RPMI8226 (cell line): ENCODE data around the gene CCDC121.

ENCODE experiments used
- DNase-seq: peaks from one replicate; pipeline ENCODE4 v3.0.0-alpha.2; 2015

Gene CCDC121, protein sequence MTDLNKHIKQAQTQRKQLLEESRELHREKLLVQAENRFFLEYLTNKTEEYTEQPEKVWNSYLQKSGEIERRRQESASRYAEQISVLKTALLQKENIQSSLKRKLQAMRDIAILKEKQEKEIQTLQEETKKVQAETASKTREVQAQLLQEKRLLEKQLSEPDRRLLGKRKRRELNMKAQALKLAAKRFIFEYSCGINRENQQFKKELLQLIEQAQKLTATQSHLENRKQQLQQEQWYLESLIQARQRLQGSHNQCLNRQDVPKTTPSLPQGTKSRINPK

DNA sequence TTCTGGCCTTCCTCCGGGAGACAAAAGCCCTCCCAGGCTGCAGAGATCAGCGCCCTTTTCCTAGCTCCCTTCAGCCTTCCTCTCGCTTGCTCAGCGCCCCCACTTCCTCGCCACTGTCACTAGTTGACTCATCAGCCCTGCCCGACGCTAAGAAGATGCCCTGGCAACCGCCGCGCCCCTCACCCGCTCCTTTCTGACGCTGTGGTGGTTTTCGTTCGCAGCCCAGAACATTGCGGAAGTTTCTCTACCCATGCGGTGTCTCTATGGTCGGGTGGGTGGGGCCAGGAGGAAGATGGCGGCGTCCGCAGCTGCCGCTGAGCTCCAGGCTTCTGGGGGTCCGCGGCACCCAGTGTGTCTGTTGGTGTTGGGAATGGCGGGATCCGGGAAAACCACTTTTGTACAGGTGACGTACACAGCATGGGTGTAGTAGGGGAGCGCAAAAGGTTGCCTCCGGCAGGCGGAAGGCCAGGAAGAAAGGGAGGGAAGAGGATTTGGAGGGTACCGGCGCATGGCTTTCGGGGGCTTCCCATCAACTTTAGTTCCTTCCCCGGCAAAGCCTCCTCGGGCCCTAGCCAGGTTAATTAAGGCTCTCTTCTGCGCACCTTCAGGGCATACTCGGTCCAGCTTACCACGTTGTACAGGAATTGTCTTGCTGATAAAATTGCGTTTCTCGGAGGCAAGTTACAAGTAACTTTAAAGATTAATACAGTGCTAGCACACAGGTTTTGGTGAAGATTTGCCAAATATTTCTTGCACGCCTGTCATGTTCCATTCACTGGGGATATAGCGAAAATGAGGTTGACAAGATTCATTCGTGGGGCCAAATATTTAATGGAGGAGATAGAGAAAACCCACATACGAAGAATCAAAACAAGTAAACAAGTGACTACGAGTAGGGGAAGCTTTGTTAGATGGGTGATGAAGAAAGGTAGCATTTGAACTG, at the start of gene CCDC121, which contains the start of gene GPN1:
Gene CCDC121 (minus strand): TSS at position 246 of the 943 bp plus-strand sequence. CDS start 1,213 bp downstream, outside the sequence.
Gene GPN1 (plus strand): TSS at position 284 of the 943 bp plus-strand sequence. CDS start 9 bp downstream, at position 293.
- peak; percentile 93 for DNase-seq

DNA sequence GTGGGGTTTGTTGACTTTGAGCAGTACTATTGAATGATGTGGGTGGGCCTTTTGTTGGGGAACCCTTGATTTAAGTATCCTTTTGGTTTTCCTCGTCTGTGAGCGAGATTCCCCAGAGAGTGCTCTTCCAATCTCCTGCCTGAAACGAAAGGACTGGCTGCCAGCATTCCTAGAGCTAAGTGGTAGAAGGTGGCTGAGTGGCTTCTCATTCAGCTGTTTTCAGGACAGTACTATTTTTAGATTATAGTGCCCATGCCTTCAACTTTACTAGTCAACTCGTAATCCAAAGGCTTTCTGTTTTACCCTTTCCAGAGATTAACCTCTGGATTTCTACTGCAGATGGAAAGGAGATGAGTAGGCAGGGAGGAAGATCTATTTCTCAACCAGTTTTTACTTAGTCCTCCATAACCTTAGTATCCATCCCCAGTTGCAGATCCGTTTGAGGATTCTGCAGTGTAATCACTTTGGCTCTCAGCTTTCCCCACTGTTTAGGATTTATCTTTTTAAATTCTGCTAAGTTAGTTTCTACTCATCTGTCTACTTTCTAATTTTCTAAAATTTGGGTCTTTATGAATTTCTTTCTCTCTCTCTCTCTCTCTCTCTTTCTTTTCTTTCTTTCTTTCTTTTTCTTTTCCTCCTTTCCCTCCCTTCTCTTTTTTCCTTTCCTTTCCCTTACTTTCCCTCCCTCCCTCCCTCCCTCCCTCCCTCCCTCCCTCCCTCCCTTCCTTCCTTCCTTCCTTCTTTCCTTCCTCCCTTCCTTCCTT, 44.1 kb upstream of the CCDC121 start:
- DNase-seq: no peak

DNA sequence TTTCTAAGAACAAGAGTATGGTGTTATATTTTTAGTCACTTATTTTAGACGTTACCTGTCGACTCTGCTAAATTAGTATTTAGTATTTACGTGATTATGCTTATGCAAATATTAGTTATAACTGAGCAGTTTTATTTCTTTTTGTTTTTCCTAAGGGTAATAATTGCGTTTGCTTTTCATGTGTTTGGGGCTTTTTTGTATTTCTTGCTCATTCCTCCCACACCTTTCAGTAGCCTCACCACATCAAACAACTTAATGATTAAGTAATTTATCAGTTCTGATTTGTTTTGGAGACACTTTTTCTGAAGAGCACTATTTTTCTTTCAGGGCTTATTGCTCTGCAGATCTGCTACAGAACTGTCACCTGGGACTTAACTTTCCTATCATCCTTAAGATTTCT, 42.4 kb upstream of the CCDC121 start:
- no peak for DNase-seq

DNA sequence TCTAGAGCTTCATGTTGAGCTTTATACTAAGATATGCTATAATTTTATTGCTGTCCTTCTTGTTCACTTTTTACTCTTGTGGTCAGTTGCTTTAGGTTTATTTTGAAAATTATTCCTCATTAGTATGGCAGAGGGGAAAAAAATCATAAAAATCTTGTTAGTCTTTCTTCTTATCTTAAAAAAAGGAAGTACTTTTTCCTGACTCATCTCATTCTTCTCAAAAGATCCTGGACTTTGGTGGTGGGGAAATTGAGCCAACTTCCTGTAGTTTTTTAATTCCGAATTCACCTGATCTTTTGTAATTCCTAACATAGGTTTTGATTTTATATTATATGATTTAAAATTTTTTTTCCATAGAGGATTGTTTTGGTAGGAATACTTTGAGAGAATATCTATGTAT, 38.6 kb upstream of the CCDC121 start:
- DNase-seq: no peak

DNA sequence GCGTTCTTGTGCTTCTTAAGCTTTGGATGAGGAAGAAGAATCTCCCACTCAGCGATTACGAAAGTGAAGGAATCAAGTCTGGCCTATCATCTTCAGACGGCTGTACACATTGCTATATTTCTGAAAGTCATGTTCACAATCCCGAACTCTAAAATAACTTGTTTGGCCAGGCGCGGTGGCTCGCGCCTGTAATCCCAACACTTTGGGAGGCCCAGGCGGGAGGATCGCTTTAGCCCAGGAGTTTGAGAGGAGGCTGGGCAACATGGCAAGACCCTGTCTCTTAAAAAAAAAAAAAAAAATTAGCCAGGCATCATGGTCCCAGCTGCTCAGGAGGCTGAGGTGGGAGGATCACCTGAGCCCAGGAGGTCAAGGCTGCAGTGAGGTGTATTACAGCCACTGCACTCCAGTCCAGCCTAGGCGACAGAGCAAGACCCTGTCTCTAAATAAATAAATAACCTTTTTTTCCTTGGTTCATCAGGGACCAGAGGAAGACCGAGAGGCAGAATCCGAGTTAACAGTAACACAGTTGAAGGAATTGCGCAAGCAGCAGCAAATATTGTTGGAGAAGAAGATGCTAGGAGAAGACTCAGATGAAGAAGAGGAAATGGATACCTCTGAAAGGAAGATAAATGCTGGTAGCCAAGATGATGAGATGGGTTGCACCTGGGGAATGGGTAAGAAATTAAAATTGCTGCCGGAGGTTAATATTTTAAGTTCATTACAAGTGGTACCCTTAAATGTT, 36.0 kb upstream of the CCDC121 start:
- no peak for DNase-seq

DNA sequence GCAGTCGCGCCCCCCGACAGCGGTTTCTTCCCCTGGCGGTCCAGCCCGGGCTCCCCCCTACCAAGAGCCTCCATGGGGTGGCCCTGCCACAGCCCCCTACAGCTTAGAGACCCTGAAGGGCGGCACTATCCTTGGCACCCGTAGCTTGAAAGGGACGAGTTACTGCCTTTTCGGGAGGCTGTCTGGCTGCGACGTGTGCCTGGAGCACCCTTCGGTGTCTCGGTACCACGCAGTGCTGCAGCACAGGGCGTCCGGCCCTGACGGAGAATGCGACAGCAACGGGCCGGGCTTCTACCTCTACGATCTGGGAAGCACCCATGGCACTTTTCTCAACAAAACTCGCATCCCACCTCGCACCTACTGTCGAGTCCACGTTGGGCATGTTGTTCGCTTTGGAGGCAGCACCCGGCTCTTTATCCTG, 35.4 kb upstream of the CCDC121 start:
- peak; percentile 7 for DNase-seq

DNA sequence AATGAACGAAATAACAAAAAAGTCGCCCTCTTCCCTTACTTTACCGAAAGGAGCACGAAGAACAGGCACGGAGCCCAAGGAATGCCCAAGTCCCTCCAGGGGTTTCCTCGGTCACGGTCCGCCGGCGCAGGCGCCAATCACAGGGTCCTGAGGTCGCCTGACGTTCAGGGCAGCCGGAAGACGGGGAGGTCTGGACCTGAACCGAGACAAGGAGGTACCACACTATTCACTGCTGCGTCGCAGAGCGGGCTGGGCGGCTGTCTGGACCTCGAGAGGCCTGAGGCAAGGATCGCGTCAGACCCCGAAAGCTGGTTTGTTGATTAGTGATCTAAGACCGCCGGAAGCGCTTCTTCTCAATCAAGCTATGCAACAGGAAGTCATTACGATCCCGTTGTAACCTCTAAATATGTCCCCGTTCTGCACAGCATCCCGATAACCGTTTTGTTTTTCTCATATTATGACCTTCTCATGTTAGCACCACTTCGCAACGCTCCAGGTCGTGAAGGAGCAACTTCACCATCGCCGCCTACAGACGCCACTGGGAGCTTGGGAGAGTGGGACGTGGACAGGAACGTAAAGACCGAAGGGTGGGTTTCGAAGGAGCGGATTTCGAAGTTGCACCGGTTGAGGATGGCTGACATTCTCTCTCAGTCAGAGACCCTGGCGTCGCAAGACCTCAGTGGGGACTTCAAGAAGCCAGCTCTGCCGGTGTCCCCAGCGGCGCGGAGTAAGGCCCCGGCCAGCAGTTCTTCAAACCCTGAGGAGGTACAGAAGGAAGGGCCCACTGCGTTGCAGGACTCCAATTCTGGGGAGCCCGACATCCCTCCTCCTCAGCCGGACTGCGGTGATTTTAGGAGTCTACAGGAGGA, 34.7 kb upstream of the CCDC121 start, which contains the start of the genes SLC4A1AP and SUPT7L:
Gene SLC4A1AP (plus strand): TSS at position 605 of the 869 bp plus-strand sequence. CDS start 26 bp downstream, at position 631.
Gene SUPT7L (minus strand): TSS at position 330 of the 869 bp plus-strand sequence. CDS start 1,422 bp downstream, outside the sequence.
- peak; percentile 76 for DNase-seq

DNA sequence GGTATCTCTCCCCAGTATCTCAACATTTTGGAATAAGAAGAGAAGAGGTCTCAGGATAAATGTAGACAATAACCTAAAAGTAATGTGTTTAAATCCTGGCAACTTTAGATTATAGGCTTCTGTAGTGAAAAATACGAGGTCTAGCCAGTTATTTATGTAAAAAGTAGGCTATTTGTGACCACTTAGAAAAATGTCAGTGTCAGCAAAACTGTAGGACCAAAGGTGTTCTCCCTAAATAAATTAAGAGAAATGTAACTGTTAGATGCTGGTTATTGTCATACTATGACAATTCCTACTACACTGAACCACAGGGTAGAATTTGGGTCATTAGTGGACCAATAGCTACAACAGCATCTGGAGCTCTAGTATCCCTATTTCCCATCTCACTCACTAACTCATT, 32.6 kb upstream of the CCDC121 start:
- DNase-seq: no peak

DNA sequence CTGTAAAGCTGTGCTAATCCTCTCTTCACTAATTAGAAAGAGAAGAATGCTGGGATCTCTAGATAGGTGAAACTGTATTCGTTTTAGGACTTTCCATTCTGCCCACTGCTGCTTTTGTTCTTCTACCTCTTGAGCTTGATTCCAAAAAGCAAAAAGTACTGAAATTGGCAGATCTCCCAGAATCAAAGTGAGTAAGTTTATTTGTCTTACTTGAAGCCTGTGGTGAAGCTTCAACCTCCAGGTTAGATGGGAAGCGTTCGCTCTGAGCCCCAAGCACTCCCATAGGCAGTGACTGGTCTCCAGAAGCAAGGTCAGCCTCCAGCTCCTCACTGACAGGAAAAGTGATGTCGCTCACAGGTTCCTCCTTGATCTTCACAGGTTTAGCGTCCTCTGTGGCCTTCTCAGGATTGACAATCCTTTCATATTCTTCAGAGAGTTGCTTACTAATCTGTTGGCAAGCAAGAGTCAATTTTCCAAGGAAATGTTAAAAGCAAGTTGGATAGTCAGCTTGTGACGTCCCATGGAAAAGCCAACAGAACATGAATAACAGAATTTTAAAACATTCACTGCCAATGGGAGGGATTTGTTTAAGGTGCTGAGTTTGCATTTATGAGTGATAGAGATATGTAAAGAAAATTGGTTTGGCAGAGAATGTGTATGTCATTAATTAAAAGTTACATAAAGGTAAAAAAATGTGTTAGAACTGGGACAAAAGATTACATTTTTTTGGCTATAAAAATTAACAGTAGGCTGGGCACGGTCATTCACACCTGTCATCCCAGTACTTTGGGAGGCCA, 26.5 kb upstream of the CCDC121 start:
- DNase-seq: no peak

DNA sequence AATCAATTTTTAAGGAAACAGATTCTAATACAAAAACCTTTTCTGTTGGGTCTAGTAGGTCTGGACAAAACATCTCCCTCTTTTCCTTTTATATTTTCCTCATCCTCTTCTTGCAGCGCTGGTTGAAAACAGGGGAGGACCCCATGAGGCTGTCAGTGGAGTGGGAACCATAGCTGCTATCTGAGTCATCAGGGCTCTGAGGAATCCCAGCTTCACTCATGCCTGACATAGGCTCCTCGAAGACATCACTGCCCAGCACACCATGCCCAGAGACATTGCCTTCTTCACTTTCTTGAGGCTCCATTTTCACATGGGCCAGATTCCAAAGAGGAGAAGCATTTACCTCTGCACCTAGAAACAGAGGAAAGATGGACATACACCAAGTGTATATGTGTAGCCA, 24.6 kb upstream of the CCDC121 start:
- DNase-seq: no peak

DNA sequence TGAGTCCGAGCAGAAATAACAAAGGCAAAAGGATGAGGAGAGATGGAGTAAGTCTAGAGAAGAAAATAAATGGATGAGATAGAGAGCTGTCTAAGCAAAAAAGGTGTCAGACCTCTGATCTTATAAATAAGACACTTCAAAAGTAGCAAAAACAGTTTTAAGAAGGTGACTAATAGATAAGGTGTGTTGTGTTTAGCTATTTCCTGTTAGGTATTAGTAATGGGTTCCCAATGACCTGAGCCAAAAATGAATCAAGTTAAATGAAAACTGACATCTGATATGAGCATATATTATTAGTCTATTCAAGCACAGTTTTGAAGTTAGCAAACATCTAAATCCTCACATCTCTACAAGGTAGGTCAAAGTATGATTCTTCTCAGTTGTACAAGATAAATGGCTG, 24.0 kb upstream of the CCDC121 start:
- no peak for DNase-seq

DNA sequence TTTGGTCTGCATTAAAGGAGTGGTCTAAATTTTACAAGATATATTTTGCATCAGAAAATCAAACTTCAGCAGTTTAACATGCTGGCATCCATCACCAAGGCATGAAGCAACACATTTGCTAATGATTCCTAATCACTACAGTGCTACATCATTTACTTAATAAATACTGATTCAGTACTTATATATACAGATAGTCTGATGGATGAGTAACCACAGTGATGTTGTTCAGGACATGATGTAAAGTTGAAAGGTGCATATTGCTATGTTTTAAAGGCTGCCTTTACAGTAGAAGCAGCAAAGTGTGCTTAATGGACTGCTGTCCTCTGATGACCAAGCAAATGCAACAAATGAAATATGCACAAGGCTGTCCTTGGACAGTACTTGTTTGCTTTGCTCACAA, 23.5 kb upstream of the CCDC121 start:
- no peak for DNase-seq

DNA sequence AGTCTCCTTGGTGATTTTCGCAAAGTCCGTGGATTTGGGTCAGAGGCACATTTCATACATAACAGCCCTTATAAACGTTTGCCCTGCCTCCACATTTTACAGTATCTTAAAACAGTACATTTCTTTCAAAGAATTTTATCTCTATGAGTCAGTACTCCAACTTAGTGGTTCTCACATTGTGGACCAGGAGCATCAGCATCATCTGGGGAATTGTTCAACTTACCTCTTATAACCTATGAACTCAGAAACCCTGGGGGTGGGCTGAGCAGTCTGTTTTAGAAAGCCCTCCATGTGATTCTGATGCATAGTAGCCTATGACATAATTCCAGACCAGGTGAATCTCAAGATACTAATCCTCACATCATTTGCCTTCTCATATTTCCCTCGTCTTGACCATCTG, 22.2 kb upstream of the CCDC121 start:
- DNase-seq: no peak

DNA sequence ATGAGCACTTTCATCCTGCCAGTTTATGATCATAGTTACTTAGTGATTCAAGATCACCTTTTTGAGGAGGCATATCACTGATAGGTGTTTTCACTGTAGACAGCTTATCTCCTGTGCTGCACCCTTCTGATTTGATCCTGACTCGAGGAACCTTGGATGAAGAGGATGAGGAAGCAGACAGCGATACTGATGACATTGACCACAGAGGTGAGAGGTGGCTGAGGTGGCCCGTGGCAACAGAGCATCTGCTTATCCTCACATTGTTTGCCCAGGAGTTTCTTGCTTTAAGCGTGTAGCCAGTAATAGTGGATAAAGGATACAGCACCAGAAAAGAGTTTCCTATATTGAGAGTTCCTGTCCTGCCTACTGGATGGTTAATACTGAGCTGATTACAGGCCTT, 18.9 kb upstream of the CCDC121 start:
- no peak for DNase-seq

DNA sequence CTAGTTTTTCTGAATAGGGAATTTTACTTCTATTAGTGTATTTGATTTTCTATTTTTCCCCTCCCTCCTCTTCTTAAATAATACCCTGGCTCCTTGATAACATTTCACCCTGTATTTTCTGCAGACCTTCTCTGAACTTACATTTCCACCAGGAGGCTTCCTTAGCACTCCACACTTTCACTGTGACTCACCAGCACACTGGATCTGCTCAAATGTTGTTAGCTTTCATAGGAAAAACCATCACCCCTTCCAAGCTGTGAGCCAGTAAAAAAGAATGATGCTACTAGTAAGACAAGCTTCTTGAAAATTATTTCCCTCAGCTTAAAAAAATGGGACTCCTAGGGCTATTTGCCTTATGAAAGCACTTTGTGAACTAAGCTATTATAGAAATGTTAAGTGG, 18.5 kb upstream of the CCDC121 start:
- no peak for DNase-seq

DNA sequence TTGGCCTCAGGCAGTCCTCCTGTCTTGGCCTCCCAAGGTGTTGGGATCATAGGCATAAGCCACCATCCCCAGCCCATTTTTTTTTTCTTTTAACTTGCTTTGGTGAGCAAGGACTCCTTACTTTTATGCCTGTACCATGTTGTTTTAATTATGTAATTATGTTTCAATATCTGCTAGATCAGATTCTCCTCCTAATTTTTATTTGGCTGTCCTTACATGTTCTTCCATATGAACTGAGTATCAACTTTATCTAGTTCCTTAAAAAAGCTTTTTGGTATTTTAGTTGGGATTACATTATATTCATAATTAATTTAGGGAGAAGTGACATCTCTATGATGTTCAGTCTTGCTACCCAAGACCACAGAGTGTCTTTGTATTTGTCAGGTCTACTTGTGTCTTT, 16.4 kb upstream of the CCDC121 start:
- no peak for DNase-seq

DNA sequence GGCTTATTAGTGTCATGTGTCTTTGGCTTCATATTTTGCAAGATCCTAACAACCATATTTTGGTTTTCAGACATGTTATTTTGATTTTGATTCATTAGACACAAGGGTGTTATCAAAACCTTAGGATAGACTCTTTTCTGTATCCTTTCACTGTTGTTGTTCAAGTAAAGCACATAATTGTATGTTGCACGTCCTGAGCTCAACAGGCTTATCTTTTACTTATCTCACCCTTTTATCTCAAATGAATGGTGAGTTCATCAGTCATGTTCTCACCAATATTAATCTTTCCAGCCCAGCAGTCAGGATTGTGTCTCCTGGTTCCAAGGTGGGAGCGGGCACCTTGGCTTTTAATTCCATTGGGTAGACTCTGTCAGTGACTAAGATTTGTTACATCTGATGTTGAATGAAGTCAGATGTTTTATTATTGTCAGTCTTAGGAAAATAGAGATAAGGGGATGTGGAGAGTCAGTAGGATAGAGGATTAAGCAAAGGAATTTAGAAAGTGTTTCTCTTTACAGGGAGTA, 12.0 kb upstream of the CCDC121 start:
- no peak for DNase-seq

DNA sequence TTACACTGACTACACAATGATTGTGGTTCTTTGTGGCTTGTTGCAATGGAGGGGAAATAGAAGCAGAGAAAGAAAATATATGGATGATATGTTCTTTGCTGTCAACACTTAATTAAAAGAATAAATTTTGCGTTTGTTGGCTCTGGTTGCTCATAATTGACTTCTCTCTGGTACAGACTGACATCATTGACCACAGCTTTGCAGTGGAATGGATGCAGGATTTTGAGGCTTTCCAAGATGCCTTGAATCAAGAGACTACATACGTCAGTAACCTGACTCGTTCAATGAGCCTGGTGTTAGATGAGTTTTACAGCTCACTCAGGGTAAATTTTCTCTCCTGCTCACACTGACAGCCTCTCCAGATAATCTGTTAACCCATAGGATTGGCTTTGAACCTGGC, 9.9 kb upstream of the CCDC121 start:
- no peak for DNase-seq

DNA sequence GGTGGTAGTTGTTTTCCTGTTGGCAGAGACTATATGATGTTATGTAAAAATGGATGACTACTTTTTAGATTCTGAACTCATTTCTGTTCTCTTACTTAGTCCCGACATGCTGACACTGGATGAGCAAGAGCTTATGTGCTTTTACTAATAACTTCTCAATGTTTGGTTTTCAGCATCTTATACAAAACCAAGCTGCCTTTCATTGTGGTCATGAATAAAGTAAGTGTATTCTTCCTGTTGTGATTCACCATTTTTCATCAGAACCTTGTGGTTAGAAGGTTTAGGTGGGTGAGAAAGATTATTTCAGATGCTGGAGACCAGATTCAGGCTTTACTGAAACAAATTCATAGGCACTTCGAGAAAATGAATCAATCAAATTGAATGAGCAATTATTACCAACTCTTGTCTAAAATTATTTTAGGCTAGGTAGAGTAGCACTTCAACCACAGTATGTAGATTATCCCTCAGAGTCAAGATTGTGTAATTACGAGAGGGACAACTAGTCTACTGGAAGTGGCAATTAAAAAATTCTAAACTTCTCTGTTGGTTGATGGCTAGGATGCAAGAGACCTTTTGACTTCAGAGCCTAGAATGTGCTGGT, 9.3 kb upstream of the CCDC121 start:
- DNase-seq: no peak

DNA sequence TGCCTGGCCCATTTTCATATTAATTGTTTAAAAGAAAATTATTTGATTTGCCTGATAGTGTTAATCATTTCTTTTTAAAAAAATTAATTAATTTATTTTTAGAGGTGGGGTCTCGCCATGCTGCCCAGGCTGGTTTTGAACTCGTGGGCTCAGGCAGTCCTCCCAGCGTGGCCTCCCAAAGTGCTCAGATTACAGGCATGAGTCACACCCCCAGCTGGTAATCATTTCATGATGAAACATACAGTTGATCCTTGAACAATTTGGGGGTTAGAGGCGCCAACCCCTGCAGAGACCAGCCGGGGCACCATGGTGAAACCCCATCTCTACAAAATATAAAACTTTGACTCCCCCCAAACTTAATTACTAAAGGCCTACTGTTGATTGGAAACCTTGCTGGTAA, 8.0 kb upstream of the CCDC121 start:
- no peak for DNase-seq
